Fibroblast of peridontal ligament (primary cell): ENCODE results near the gene SCGB3A2.
A peak's percentile ranks its signal among the peaks of the same experiment; 100 is the strongest.
"Not testable (repeated sequence)": the region's sequence is repeated elsewhere in the genome, so short reads cannot be mapped to it uniquely, and the experiment has no call there.

Experiments
- DNase-seq: peaks from one replicate; pipeline ENCODE4 v3.0.0-alpha.2; 2010; ENCODE audit errors: extremely low read depth

The SCGB3A2 gene

GRCh38 chr5:147863454-147864158 lies 14.9 kb upstream of the SCGB3A2 start:
- DNase-seq = no peak

- DNase-seq = no peak
Measured at GRCh38 chr5:147869112-147869511, 9.4 kb upstream of the SCGB3A2 start.

- DNase-seq = not testable (repeated sequence)
Measured at GRCh38 chr5:147869892-147870291, 8.6 kb upstream of the SCGB3A2 start.

- DNase-seq = not testable (repeated sequence)
Measured at GRCh38 chr5:147871980-147872549, 6.4 kb upstream of the SCGB3A2 start.

GRCh38 chr5:147872744-147873435 lies 5.6 kb upstream of the SCGB3A2 start:
- not testable (repeated sequence) for DNase-seq

- not testable (repeated sequence) for DNase-seq
Measured at GRCh38 chr5:147874118-147874875, 4.2 kb upstream of the SCGB3A2 start.

- DNase-seq = no peak
Measured at GRCh38 chr5:147874910-147875367, 3.6 kb upstream of the SCGB3A2 start.

- no peak for DNase-seq
Measured at GRCh38 chr5:147876141-147876540, 2.4 kb upstream of the SCGB3A2 start.

- DNase-seq = no peak
Measured at GRCh38 chr5:147876626-147877025, 1.9 kb upstream of the SCGB3A2 start.

- no peak for DNase-seq
Measured at GRCh38 chr5:147879784-147880183, 1.3 kb downstream of the SCGB3A2 start.

- no peak for DNase-seq
Measured at GRCh38 chr5:147880487-147880886, 2.0 kb downstream of the SCGB3A2 start.

GRCh38 chr5:147882586-147883313 lies 4.2 kb downstream of the SCGB3A2 start:
- DNase-seq = no peak

GRCh38 chr5:147887026-147887627 lies 8.6 kb downstream of the SCGB3A2 start:
- peak; percentile 49 for DNase-seq

GRCh38 chr5:147887930-147888329 lies 9.4 kb downstream of the SCGB3A2 start:
- no peak for DNase-seq

GRCh38 chr5:147892696-147893296 lies 14.3 kb downstream of the SCGB3A2 start:
- no peak for DNase-seq

GRCh38 chr5:147893820-147894219 lies 15.3 kb downstream of the SCGB3A2 start:
- no peak for DNase-seq

GRCh38 chr5:147895864-147896263 lies 17.4 kb downstream of the SCGB3A2 start:
- DNase-seq = no peak

GRCh38 chr5:147898875-147899401 lies 20.4 kb downstream of the SCGB3A2 start:
- no peak for DNase-seq

- DNase-seq = peak; percentile 2
Measured at GRCh38 chr5:147901599-147902039, 23.1 kb downstream of the SCGB3A2 start.

- peak; percentile 2 for DNase-seq
Measured at GRCh38 chr5:147902609-147903115, 24.2 kb downstream of the SCGB3A2 start.
